Liver (tissue), 9 donors: Measurements from ENCODE around the gene PHF24. TPM values are rescaled to one million over a fixed set of nuclear protein-coding genes. Genes with fewer than 3 reads are reported as not detected.

Experiments used
- DNase-seq: peaks from one replicate; pipeline ENCODE4 v3.0.0-alpha.2; 2017; ENCODE audit warnings: low spot score
- H3K27ac ChIP-seq, 2 donors: one replicate each; pipeline ENCODE4 v1.7.0; 2013; ENCODE audit warnings: inconsistent platforms in 2 of 2, low read length in 2 of 2, control low read depth in 1 of 2, low read depth in 1 of 2, mild to moderate bottlenecking in 1 of 2
- H3K27me3 ChIP-seq, 4 donors: one replicate each; pipeline versions ENCODE4 v1.6.1 to v1.7.0; 2013; ENCODE audit warnings: low read length in 3 of 4, inconsistent platforms in 1 of 4, mild to moderate bottlenecking in 1 of 4, moderate library complexity in 1 of 4; ENCODE audit not compliant: control insufficient read depth in 4 of 4, insufficient read depth in 4 of 4
- H3K36me3 ChIP-seq, 4 donors: one replicate each; pipeline versions ENCODE4 v1.6.1 to v1.7.0; 2013; ENCODE audit warnings: low read length in 3 of 4, mild to moderate bottlenecking in 3 of 4, low read depth in 1 of 4, moderate library complexity in 1 of 4; ENCODE audit not compliant: control insufficient read depth in 4 of 4, insufficient read depth in 3 of 4
- H3K4me1 ChIP-seq, 4 donors: one replicate each; pipeline versions ENCODE4 v1.6.1 to v1.7.0; 2013; ENCODE audit warnings: low read length in 3 of 4, mild to moderate bottlenecking in 3 of 4, moderate library complexity in 1 of 4; ENCODE audit not compliant: control insufficient read depth in 4 of 4, insufficient read depth in 4 of 4
- H3K4me3 ChIP-seq, 3 donors: one replicate each; pipeline versions ENCODE4 v1.6.1 to v1.7.0; 2013; ENCODE audit warnings: low read length in 3 of 3, control low read depth in 1 of 3, low read depth in 1 of 3, mild to moderate bottlenecking in 1 of 3
- H3K9ac ChIP-seq, 2 donors: one replicate each; pipeline ENCODE4 v1.7.0; 2013; ENCODE audit warnings: low read length in 2 of 2, mild to moderate bottlenecking in 2 of 2, moderate library complexity in 2 of 2, control low read depth in 1 of 2, low read depth in 1 of 2
- H3K9me3 ChIP-seq, 4 donors: one replicate each; pipeline versions ENCODE4 v1.6.1 to v1.7.0; 2013; ENCODE audit warnings: low read length in 3 of 4; ENCODE audit not compliant: control insufficient read depth in 4 of 4
- ATF3 ChIP-seq: IDR thresholded peaks from 2 replicates; pipeline ENCODE4 v1.6.1; 2016; ENCODE audit warnings: antibody characterized with exemption
- CTCF ChIP-seq: fragments of 150-350 bp; IDR thresholded peaks from 2 replicates; pipeline ENCODE4 v1.5.1; 2017; ENCODE audit warnings: improper control_type of control experiment, low read depth, low read length; ENCODE audit not compliant: missing input control
- EGR1 ChIP-seq, 2 donors: IDR thresholded peaks; 2 replicates each; pipeline ENCODE4 v1.6.1; 2016 to 2018; ENCODE audit warnings: antibody characterized with exemption in 2 of 2, low read depth in 2 of 2
- FOXA1 ChIP-seq: IDR thresholded peaks from 2 replicates; pipeline ENCODE4 v1.6.1; 2016; ENCODE audit warnings: antibody characterized with exemption
- FOXA2 ChIP-seq: IDR thresholded peaks from 2 replicates; pipeline ENCODE4 v1.6.1; 2016; ENCODE audit warnings: antibody characterized with exemption
- GABPA ChIP-seq, 2 donors: IDR thresholded peaks in 1 of 2; conservative IDR thresholded peaks in 1 of 2; 2 replicates each; pipeline ENCODE4 v1.6.1; 2016; ENCODE audit warnings: antibody characterized with exemption in 2 of 2, mild to moderate bottlenecking in 1 of 2, moderate library complexity in 1 of 2
- HNF4A ChIP-seq, 2 donors: conservative IDR thresholded peaks; 2 replicates each; pipeline ENCODE4 v1.6.1; 2016; ENCODE audit warnings: antibody characterized with exemption in 2 of 2, mild to moderate bottlenecking in 2 of 2
- HNF4G ChIP-seq: IDR thresholded peaks from 2 replicates; pipeline ENCODE4 v1.6.1; 2016; ENCODE audit warnings: antibody characterized with exemption
- JUND ChIP-seq, 2 donors: IDR thresholded peaks; 2 replicates each; pipeline ENCODE4 v1.6.1; 2016; ENCODE audit warnings: antibody characterized with exemption in 2 of 2
- MAX ChIP-seq: IDR thresholded peaks from 2 replicates; pipeline ENCODE4 v1.6.1; 2016; ENCODE audit warnings: antibody characterized with exemption
- NR2F2 ChIP-seq: IDR thresholded peaks from 2 replicates; pipeline ENCODE4 v1.6.1; 2016; ENCODE audit warnings: antibody characterized with exemption
- RAD21 ChIP-seq, 2 donors: IDR thresholded peaks; 2 replicates each; pipeline ENCODE4 v1.6.1; 2016; ENCODE audit warnings: antibody characterized with exemption in 2 of 2, mild to moderate bottlenecking in 2 of 2
- REST ChIP-seq: IDR thresholded peaks from 2 replicates; pipeline ENCODE4 v1.6.1; 2016; ENCODE audit warnings: antibody characterized with exemption, mild to moderate bottlenecking
- RXRA ChIP-seq, 2 donors: IDR thresholded peaks; 2 replicates each; pipeline ENCODE4 v1.6.1; 2017 to 2018; ENCODE audit warnings: antibody characterized with exemption in 2 of 2, mild to moderate bottlenecking in 1 of 2
- SP1 ChIP-seq: IDR thresholded peaks from 2 replicates; pipeline ENCODE4 v1.6.1; 2018; ENCODE audit warnings: antibody characterized with exemption, mild to moderate bottlenecking
- TAF1 ChIP-seq: conservative IDR thresholded peaks from 2 replicates; pipeline ENCODE4 v1.6.1; 2016; ENCODE audit warnings: antibody characterized with exemption, mild to moderate bottlenecking
- YY1 ChIP-seq: IDR thresholded peaks from 2 replicates; pipeline ENCODE4 v1.6.1; 2016; ENCODE audit warnings: antibody characterized with exemption, mild to moderate bottlenecking
- ZBTB33 ChIP-seq: IDR thresholded peaks from 2 replicates; pipeline ENCODE4 v1.6.1; 2016; ENCODE audit warnings: antibody characterized with exemption
- WGBS: extraction: QIAGEN DNeasy Blood & Tissue Kit; methylation state at CpG from one replicate; pipeline ENCODE4 v1.1.7; 2013; 5-methylcytosine and 5-hydroxymethylcytosine counted together
- polyA plus RNA-seq, 2 donors: library from polyadenylated mRNA; stranded (reverse) in 1 of 2; unstranded in 1 of 2; fragments of 200-250 nt in 1 of 2; fragments of >200 nt in 1 of 2; fragmentation: Nextera tagmentation in 1 of 2; extraction: Ambion mirVana in 1 of 2; gene quantifications; one replicate each; pipeline versions ENCODE4 v1.2.1 to v1.2.3, GENCODE V29; 2013 to 2015
- total RNA-seq, 2 donors: library from RNA; depleted of rRNA; stranded (reverse); fragments of >200 nt; gene quantifications; one replicate each; pipeline ENCODE4 v1.2.3, GENCODE V29; 2014
- donor health status: healthy.
- donor health status: healthy.
- donor health status: healthy.
- donor health status: healthy.
- donor health status: healthy.

The PHF24 gene
- total and polyA plus RNA-seq, 4 donors, result 0.01 to 0.17 (median 0.04) TPM

- Histone ChIP-seq H3K27ac (no peak overlapping the region), H3K36me3 (no peaks in the 10 kb centered on the region), H3K4me3 (no peak overlapping the region), H3K27me3 (no peaks in the 10 kb centered on the region), H3K9me3 (no peaks in the 10 kb centered on the region), H3K9ac (no peak overlapping the region), H3K4me1 (peaks cover 2 to 15% (median 6%) of the 10 kb centered on the region in 4 donors)
- no peak for TF ChIP-seq TAF1
- no peak for TF ChIP-seq HNF4G
- TF ChIP-seq FOXA2, result no peak
- TF ChIP-seq RXRA (IDR thresholded peaks at IDR 0.05), result no peak
- no peak for TF ChIP-seq EGR1 (IDR thresholded peaks at IDR 0.05; ENCODE audit: low read depth in 2 of 2)
- no peak for TF ChIP-seq JUND (IDR thresholded peaks at IDR 0.05)
- TF ChIP-seq ZBTB33, result no peak
- no peak for TF ChIP-seq YY1
- no peak for TF ChIP-seq CTCF
- no peak for TF ChIP-seq GABPA (IDR thresholded peaks at IDR 0.05 in 1 of 2, conservative IDR thresholded peaks at IDR 0.05 in 1 of 2)
- TF ChIP-seq FOXA1, result no peak
- TF ChIP-seq SP1, result no peak
- no peak for TF ChIP-seq HNF4A (conservative IDR thresholded peaks at IDR 0.05)
- no peak for TF ChIP-seq NR2F2
- no peak for TF ChIP-seq ATF3
- no peak for TF ChIP-seq MAX
- no peak for TF ChIP-seq REST
- no peak for TF ChIP-seq RAD21 (IDR thresholded peaks at IDR 0.05)
- WGBS, result 65% methylated on average over 9 of the region's 9 CpGs
- DNase-seq, result no peak
Observed at GRCh38 chr9:34986540-34987047, 28.5 kb downstream of the PHF24 start.
